T-helper 17 cell (primary cell): ENCODE measurements around the gene STPG1. TPM values are rescaled to one million over a fixed set of nuclear protein-coding genes. Genes with fewer than 3 reads are reported as not detected.

Experiments
- ATAC-seq: fragments of 150-1000 bp; cut with Tn5 transposase; 2 replicates; pipeline ENCODE4 v1.10.0; 2021; ENCODE audit warnings: mild to moderate bottlenecking, moderate library complexity
- DNase-seq, 3 donors: peaks; one replicate each; pipeline versions ENCODE4 v3.0.0 to v3.0.0-alpha.2; 2020 to 2021
- H3K9me3 ChIP-seq: one replicate; pipeline ENCODE4 v1.7.0; 2013; ENCODE audit warnings: low read length, mild to moderate bottlenecking; ENCODE audit not compliant: control insufficient read depth, poor library complexity, severe bottlenecking
- H3K27ac Mint-ChIP-seq: one replicate; pipeline ENCODE4 v1.8.0; 2022; ENCODE audit warnings: mild to moderate bottlenecking, moderate library complexity, mixed read lengths
- H3K27me3 Mint-ChIP-seq: one replicate; pipeline ENCODE4 v1.8.0; 2022; ENCODE audit warnings: mixed read lengths
- H3K36me3 Mint-ChIP-seq: one replicate; pipeline ENCODE4 v1.8.0; 2022; ENCODE audit warnings: low read depth, mixed read lengths
- H3K4me1 Mint-ChIP-seq: one replicate; pipeline ENCODE4 v1.8.0; 2022; ENCODE audit warnings: mild to moderate bottlenecking, mixed read lengths
- H3K4me3 Mint-ChIP-seq: one replicate; pipeline ENCODE4 v1.8.0; 2022; ENCODE audit warnings: mild to moderate bottlenecking, moderate library complexity, mixed read lengths
- total RNA-seq, 4 donors: library from RNA in 2 of 4; stranded (reverse) in 2 of 4; gene quantifications; one replicate each; pipeline ENCODE4 v1.2.3 and lab custom pipeline; 2022 to 2026

Gene STPG1
- total RNA-seq, 2 donors from 2014 or later: 2.5 to 3.6 TPM

- ATAC-seq (no peak), DNase-seq (no peak)
- no peaks in the 10 kb centered on the region for H3K9me3 ChIP-seq
- Mint-ChIP-seq H3K4me3 (peak overlapping the region; percentile 73), H3K36me3 (no peaks in the 10 kb centered on the region), H3K4me1 (peaks cover 7% of the 10 kb centered on the region), H3K27me3 (peaks cover 7% of the 10 kb centered on the region), H3K27ac (peak overlapping the region; percentile 56)
Observed at GRCh38 chr1:24351247-24351646, 62.3 kb downstream of the STPG1 start.

GRCh38 chr1:24349891-24350290 lies 63.7 kb downstream of the STPG1 start:
- no peaks in the 10 kb centered on the region for H3K9me3 ChIP-seq
- H3K27ac Mint-ChIP-seq: peak overlapping the region; percentile 56

GRCh38 chr1:24348196-24348595 lies 65.4 kb downstream of the STPG1 start:
- DNase-seq (no peak), ATAC-seq (no peak)
- H3K4me1 Mint-ChIP-seq: peaks cover 10% of the 10 kb centered on the region
- H3K9me3 ChIP-seq: no peaks in the 10 kb centered on the region
- H3K36me3 Mint-ChIP-seq: no peaks in the 10 kb centered on the region
- no peak overlapping the region for H3K4me3 Mint-ChIP-seq
- H3K27ac Mint-ChIP-seq: no peak overlapping the region
- peaks cover 7% of the 10 kb centered on the region for H3K27me3 Mint-ChIP-seq

More at GRCh38 chr1:24349891-24350290, 63.7 kb downstream of the STPG1 start:
- H3K4me3 Mint-ChIP-seq: no peak overlapping the region
- no peaks in the 10 kb centered on the region for H3K36me3 Mint-ChIP-seq
- peaks cover 10% of the 10 kb centered on the region for H3K4me1 Mint-ChIP-seq
- H3K27me3 Mint-ChIP-seq: peaks cover 7% of the 10 kb centered on the region
- DNase-seq (no peak), ATAC-seq (no peak)

- Mint-ChIP-seq H3K27ac (no peak overlapping the region), H3K36me3 (no peaks in the 10 kb centered on the region), H3K27me3 (peaks cover 7% of the 10 kb centered on the region), H3K4me1 (peaks cover 10% of the 10 kb centered on the region), H3K4me3 (no peak overlapping the region)
- DNase-seq (no peak), ATAC-seq (no peak)
- H3K9me3 ChIP-seq: no peaks in the 10 kb centered on the region
Observed at GRCh38 chr1:24347159-24347934, 66.2 kb downstream of the STPG1 start.

GRCh38 chr1:24345334-24345733 lies 68.2 kb downstream of the STPG1 start:
- ATAC-seq (no peak), DNase-seq (no peak)
- Mint-ChIP-seq H3K36me3 (no peaks in the 10 kb centered on the region), H3K4me3 (no peak overlapping the region), H3K27me3 (peaks cover 11% of the 10 kb centered on the region), H3K27ac (no peak overlapping the region), H3K4me1 (peaks cover 5% of the 10 kb centered on the region)
- no peaks in the 10 kb centered on the region for H3K9me3 ChIP-seq

- ATAC-seq (no peak), DNase-seq (no peak)
- Mint-ChIP-seq H3K36me3 (no peaks in the 10 kb centered on the region), H3K4me1 (peaks cover 2% of the 10 kb centered on the region), H3K27ac (no peak overlapping the region), H3K4me3 (no peak overlapping the region), H3K27me3 (peaks cover 12% of the 10 kb centered on the region)
- H3K9me3 ChIP-seq: no peaks in the 10 kb centered on the region
Observed at GRCh38 chr1:24344090-24344742, 69.4 kb downstream of the STPG1 start.

GRCh38 chr1:24343412-24344089 lies 70.0 kb downstream of the STPG1 start:
- H3K4me1 Mint-ChIP-seq: peaks cover 2% of the 10 kb centered on the region
- no peaks in the 10 kb centered on the region for H3K9me3 ChIP-seq
- DNase-seq (no peak), ATAC-seq (no peak)
- H3K27ac Mint-ChIP-seq: no peak overlapping the region
- no peak overlapping the region for H3K4me3 Mint-ChIP-seq
- peaks cover 8% of the 10 kb centered on the region for H3K27me3 Mint-ChIP-seq
- H3K36me3 Mint-ChIP-seq: no peaks in the 10 kb centered on the region

GRCh38 chr1:24341260-24341659 lies 72.3 kb downstream of the STPG1 start:
- DNase-seq (no peak), ATAC-seq (no peak)
- Mint-ChIP-seq H3K27me3 (peaks cover 14% of the 10 kb centered on the region), H3K4me1 (peaks cover 5% of the 10 kb centered on the region), H3K4me3 (no peak overlapping the region), H3K27ac (no peak overlapping the region), H3K36me3 (no peaks in the 10 kb centered on the region)
- H3K9me3 ChIP-seq: no peaks in the 10 kb centered on the region

GRCh38 chr1:24340770-24341169 lies 72.8 kb downstream of the STPG1 start:
- no peaks in the 10 kb centered on the region for H3K9me3 ChIP-seq
- H3K27me3 Mint-ChIP-seq: peaks cover 18% of the 10 kb centered on the region
- H3K36me3 Mint-ChIP-seq: no peaks in the 10 kb centered on the region
- peaks cover 5% of the 10 kb centered on the region for H3K4me1 Mint-ChIP-seq
- H3K4me3 Mint-ChIP-seq: no peak overlapping the region
- no peak overlapping the region for H3K27ac Mint-ChIP-seq
- no peak for DNase-seq
- no peak for ATAC-seq

- DNase-seq: no peak
- H3K27ac Mint-ChIP-seq: no peak overlapping the region
- no peaks in the 10 kb centered on the region for H3K36me3 Mint-ChIP-seq
- ATAC-seq: no peak
- peaks cover 3% of the 10 kb centered on the region for H3K4me1 Mint-ChIP-seq
- H3K27me3 Mint-ChIP-seq: peaks cover 18% of the 10 kb centered on the region
- H3K9me3 ChIP-seq: no peaks in the 10 kb centered on the region
- H3K4me3 Mint-ChIP-seq: no peak overlapping the region
Observed at GRCh38 chr1:24339996-24340395, 73.6 kb downstream of the STPG1 start.

GRCh38 chr1:24338447-24338846 lies 75.1 kb downstream of the STPG1 start:
- no peaks in the 10 kb centered on the region for H3K9me3 ChIP-seq
- Mint-ChIP-seq H3K27me3 (peaks cover 18% of the 10 kb centered on the region), H3K27ac (no peak overlapping the region), H3K4me1 (peaks cover 3% of the 10 kb centered on the region), H3K4me3 (no peak overlapping the region), H3K36me3 (no peaks in the 10 kb centered on the region)
- DNase-seq (no peak), ATAC-seq (no peak)

GRCh38 chr1:24337455-24337854 lies 76.1 kb downstream of the STPG1 start:
- Mint-ChIP-seq H3K4me1 (peaks cover 3% of the 10 kb centered on the region), H3K36me3 (no peaks in the 10 kb centered on the region), H3K27me3 (peaks cover 18% of the 10 kb centered on the region), H3K27ac (no peak overlapping the region), H3K4me3 (no peak overlapping the region)
- DNase-seq (no peak), ATAC-seq (no peak)
- H3K9me3 ChIP-seq: no peaks in the 10 kb centered on the region

GRCh38 chr1:24336075-24336474 lies 77.5 kb downstream of the STPG1 start:
- Mint-ChIP-seq H3K36me3 (no peaks in the 10 kb centered on the region), H3K4me1 (peaks cover 6% of the 10 kb centered on the region), H3K27me3 (peaks cover 18% of the 10 kb centered on the region), H3K27ac (no peak overlapping the region), H3K4me3 (no peak overlapping the region)
- H3K9me3 ChIP-seq: no peaks in the 10 kb centered on the region
- ATAC-seq (no peak), DNase-seq (no peak)
